ENCODE data around the gene CACNA1C. TPM values are rescaled to one million over a fixed set of nuclear protein-coding genes. Genes with fewer than 3 reads are reported as not detected.

Gene CACNA1C
- total RNA-seq, 4 donors from 2014 or later = 9.7 to 42.1 (median 18.1) TPM

- Histone ChIP-seq H3K27me3 (no peaks in the 10 kb centered on the region), H3K36me3 (no peaks in the 10 kb centered on the region), H3K9me3 (no peaks in the 10 kb centered on the region), H3K4me1 (no peaks in the 10 kb centered on the region), H3K4me3 (no peak overlapping the region), H3K27ac (no peak overlapping the region)
- no peak for DNase-seq
- TF ChIP-seq POLR2A (IDR thresholded peaks at IDR 0.05) = no peak
- no peak for TF ChIP-seq CTCF (IDR thresholded peaks at IDR 0.05)
Measured at GRCh38 chr12:2208837-2209635, 156.2 kb downstream of the CACNA1C start.

- H3K4me3 ChIP-seq = no peak overlapping the region
- no peaks in the 10 kb centered on the region for H3K9me3 ChIP-seq
- DNase-seq = no peak
- TF ChIP-seq POLR2A (IDR thresholded peaks at IDR 0.05) (no peak), CTCF (IDR thresholded peaks at IDR 0.05) (no peak)
- H3K36me3 ChIP-seq = no peaks in the 10 kb centered on the region
- H3K27me3 ChIP-seq = no peaks in the 10 kb centered on the region
- H3K27ac ChIP-seq = no peak overlapping the region
- H3K4me1 ChIP-seq = no peaks in the 10 kb centered on the region
Measured at GRCh38 chr12:2211119-2211518, 158.3 kb downstream of the CACNA1C start.

GRCh38 chr12:2212537-2212936 is 159.8 kb downstream of the CACNA1C start:
- no peak for DNase-seq
- Histone ChIP-seq H3K4me1 (no peaks in the 10 kb centered on the region), H3K27me3 (no peaks in the 10 kb centered on the region), H3K27ac (peak overlapping the region in 1 of 4 donors; percentile 56), H3K4me3 (no peak overlapping the region), H3K9me3 (no peaks in the 10 kb centered on the region), H3K36me3 (no peaks in the 10 kb centered on the region)
- TF ChIP-seq POLR2A (IDR thresholded peaks at IDR 0.05) (no peak), CTCF (IDR thresholded peaks at IDR 0.05) (no peak)

GRCh38 chr12:2212971-2213869 is 160.4 kb downstream of the CACNA1C start:
- Histone ChIP-seq H3K36me3 (no peaks in the 10 kb centered on the region), H3K4me3 (no peak overlapping the region), H3K9me3 (no peaks in the 10 kb centered on the region), H3K4me1 (no peaks in the 10 kb centered on the region), H3K27me3 (no peaks in the 10 kb centered on the region), H3K27ac (peak overlapping the region in 1 of 4 donors; percentile 56)
- TF ChIP-seq CTCF (IDR thresholded peaks at IDR 0.05) (no peak), POLR2A (IDR thresholded peaks at IDR 0.05) (no peak)
- DNase-seq = no peak

GRCh38 chr12:2214411-2214810 is 161.6 kb downstream of the CACNA1C start:
- Histone ChIP-seq H3K9me3 (no peaks in the 10 kb centered on the region), H3K27me3 (no peaks in the 10 kb centered on the region), H3K4me3 (no peak overlapping the region), H3K4me1 (no peaks in the 10 kb centered on the region), H3K27ac (no peak overlapping the region), H3K36me3 (no peaks in the 10 kb centered on the region)
- no peak for DNase-seq
- TF ChIP-seq POLR2A (IDR thresholded peaks at IDR 0.05) (no peak), CTCF (IDR thresholded peaks at IDR 0.05) (no peak)
